MM.1S (cell line): ENCODE measurements around the gene TCAIM.

ENCODE experiments used
- DNase-seq: peaks from one replicate; pipeline ENCODE4 v3.0.0-alpha.2; 2015
- H2AFZ ChIP-seq: fragments of 300-600 bp; sonication (generic); 2 replicates; pipeline ENCODE4 v1.6.0; 2016; ENCODE audit warnings: antibody characterized with exemption, low read length
- H3F3A ChIP-seq: fragments of 300-600 bp; sonication (generic); 2 replicates; pipeline ENCODE4 v1.6.1; 2016; ENCODE audit warnings: mild to moderate bottlenecking, antibody characterized with exemption, low read length, moderate library complexity, mixed read lengths; ENCODE audit not compliant: insufficient read depth
- H3K27ac ChIP-seq: fragments of 300-600 bp; sonication (generic); 2 replicates; pipeline ENCODE4 v1.5.1; 2016; ENCODE audit warnings: mild to moderate bottlenecking, low read length
- H3K27me3 ChIP-seq: fragments of 300-600 bp; sonication (generic); replicated peaks from 2 replicates; pipeline ENCODE4 v1.6.0; 2016; ENCODE audit warnings: low read length; ENCODE audit not compliant: insufficient read depth
- H3K36me3 ChIP-seq: fragments of 300-600 bp; sonication (generic); replicated peaks from 2 replicates; pipeline ENCODE4 v1.6.1; 2016; ENCODE audit warnings: mild to moderate bottlenecking, low read length, mixed read lengths; ENCODE audit not compliant: insufficient read depth
- H3K4me1 ChIP-seq: fragments of 300-600 bp; sonication (generic); 2 replicates; pipeline ENCODE4 v1.6.1; 2016; ENCODE audit warnings: low read length, mixed read lengths
- H3K4me2 ChIP-seq: fragments of 300-600 bp; sonication (generic); 2 replicates; pipeline ENCODE4 v1.6.0; 2016; ENCODE audit warnings: low read depth, low read length
- H3K4me3 ChIP-seq: fragments of 300-600 bp; sonication (generic); 2 replicates; pipeline ENCODE4 v1.5.1; 2016; ENCODE audit warnings: low read length, mixed read lengths
- H3K79me2 ChIP-seq: fragments of 300-600 bp; sonication (generic); 2 replicates; pipeline ENCODE4 v1.6.1; 2016; ENCODE audit warnings: mixed run types, low read length, mixed read lengths
- H3K9ac ChIP-seq: fragments of 300-600 bp; sonication (generic); 2 replicates; pipeline ENCODE4 v1.6.1; 2016; ENCODE audit warnings: low read length, mixed read lengths
- H3K9me2 ChIP-seq: fragments of 300-600 bp; sonication (generic); replicated peaks from 2 replicates; pipeline ENCODE4 v1.6.1; 2016; ENCODE audit warnings: mild to moderate bottlenecking, low read length, mixed read lengths; ENCODE audit not compliant: insufficient read depth
- H3K9me3 ChIP-seq: fragments of 300-600 bp; sonication (generic); replicated peaks from 2 replicates; pipeline ENCODE4 v1.6.1; 2016; ENCODE audit warnings: mild to moderate bottlenecking, low read length, mixed read lengths; ENCODE audit not compliant: insufficient read depth
- H4K20me1 ChIP-seq: fragments of 300-600 bp; sonication (generic); 2 replicates; pipeline ENCODE4 v1.6.1; 2016; ENCODE audit warnings: mild to moderate bottlenecking, low read length, moderate library complexity, mixed read lengths; ENCODE audit not compliant: insufficient read depth
- CTCF ChIP-seq: fragments of 300-600 bp; sonication (generic); IDR thresholded peaks from 2 replicates; pipeline ENCODE4 v1.5.1; 2016; ENCODE audit warnings: antibody characterized with exemption, low read length, mixed read lengths
- EZH2 ChIP-seq: fragments of 300-600 bp; sonication (generic); optimal IDR thresholded peaks from 2 replicates; pipeline ENCODE3; 2017; ENCODE audit warnings: low read depth, mild to moderate bottlenecking, antibody characterized with exemption, low read length, mixed read lengths
- EZH2phosphoT487 ChIP-seq: fragments of 300-600 bp; sonication (generic); IDR thresholded peaks from 2 replicates; pipeline ENCODE4 v1.6.1; 2018; ENCODE audit warnings: antibody characterized with exemption, low read length

Gene TCAIM

GRCh38 chr3:44329946-44330345 lies 8.6 kb upstream of the TCAIM start:
- Histone ChIP-seq H3K9me2 (no peaks in the 10 kb centered on the region), H3K4me2 (no peak overlapping the region), H3K9ac (no peak overlapping the region), H3K36me3 (no peaks in the 10 kb centered on the region), H4K20me1 (no peaks in the 10 kb centered on the region), H3K79me2 (no peaks in the 10 kb centered on the region), H3K4me3 (no peak overlapping the region), H2AFZ (no peak overlapping the region), H3K27ac (no peak overlapping the region), H3K27me3 (no peaks in the 10 kb centered on the region), H3K9me3 (no peaks in the 10 kb centered on the region), H3F3A (no peaks in the 10 kb centered on the region), H3K4me1 (no peaks in the 10 kb centered on the region)
- DNase-seq: no peak
- TF ChIP-seq EZH2 (no peak), EZH2phosphoT487 (no peak), CTCF (no peak)

GRCh38 chr3:44330444-44330843 lies 8.1 kb upstream of the TCAIM start:
- Histone ChIP-seq H3K9me3 (no peaks in the 10 kb centered on the region), H3K9ac (no peak overlapping the region), H3K9me2 (no peaks in the 10 kb centered on the region), H3K36me3 (no peaks in the 10 kb centered on the region), H3K79me2 (no peaks in the 10 kb centered on the region), H3K27me3 (no peaks in the 10 kb centered on the region), H3F3A (no peaks in the 10 kb centered on the region), H4K20me1 (no peaks in the 10 kb centered on the region), H2AFZ (no peak overlapping the region), H3K4me2 (no peak overlapping the region), H3K4me3 (no peak overlapping the region), H3K4me1 (no peaks in the 10 kb centered on the region), H3K27ac (no peak overlapping the region)
- no peak for DNase-seq
- no peak for TF ChIP-seq EZH2phosphoT487

GRCh38 chr3:44334326-44334725 lies 4.2 kb upstream of the TCAIM start:
- no peak overlapping the region for H3K27ac ChIP-seq
- H3K9me2 ChIP-seq: no peaks in the 10 kb centered on the region
- peaks cover 5% of the 10 kb centered on the region; the same call in 1 of the 2 replicates for H3F3A ChIP-seq
- H3K4me2 ChIP-seq: no peak overlapping the region
- H3K4me3 ChIP-seq: no peak overlapping the region
- H3K4me1 ChIP-seq: no peaks in the 10 kb centered on the region
- no peaks in the 10 kb centered on the region for H3K9me3 ChIP-seq
- no peak for TF ChIP-seq CTCF
- TF ChIP-seq EZH2: no peak
- no peak for TF ChIP-seq EZH2phosphoT487
- no peak overlapping the region for H3K9ac ChIP-seq
- no peak for DNase-seq
- H3K79me2 ChIP-seq: peaks cover 5% of the 10 kb centered on the region
- no peaks in the 10 kb centered on the region for H3K36me3 ChIP-seq
- no peaks in the 10 kb centered on the region for H3K27me3 ChIP-seq
- no peaks in the 10 kb centered on the region for H4K20me1 ChIP-seq
- H2AFZ ChIP-seq: no peak overlapping the region

DNA sequence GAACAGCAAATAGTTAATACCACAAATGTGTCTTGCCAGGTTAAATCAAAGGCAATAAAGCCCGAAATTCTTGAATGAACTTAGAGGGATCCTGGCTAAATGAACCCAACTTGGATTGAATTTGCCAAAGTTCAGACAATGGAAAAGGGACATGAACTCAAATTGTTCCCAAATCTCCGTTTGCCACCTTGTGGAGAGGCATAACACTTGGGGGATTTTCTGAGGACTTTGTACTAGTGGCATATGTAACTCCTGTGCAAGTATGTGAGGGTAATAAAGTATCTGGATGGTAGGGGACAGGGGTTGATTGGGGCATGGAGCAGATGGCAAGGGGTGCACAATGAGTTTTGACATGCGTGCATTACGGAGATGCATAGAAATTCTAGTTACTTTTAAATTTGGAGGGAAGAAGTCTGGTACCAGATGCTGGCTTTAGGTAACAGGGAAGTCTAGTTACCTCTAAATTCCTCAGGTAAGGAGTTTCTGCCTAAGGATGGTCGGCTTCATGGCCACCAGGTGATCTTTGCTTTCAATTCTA lies 1.2 kb upstream of the TCAIM start:
- H3K27ac ChIP-seq: no peak overlapping the region

More for the DNA sequence above, 1.2 kb upstream of the TCAIM start:
- Histone ChIP-seq H3K4me2 (peak overlapping the region; percentile 82), H4K20me1 (no peaks in the 10 kb centered on the region), H3K4me1 (peaks cover 7% of the 10 kb centered on the region; the same call in 1 of the 2 replicates), H3K4me3 (peak overlapping the region; percentile 78), H3K9ac (peak overlapping the region; percentile 97), H3K9me2 (no peaks in the 10 kb centered on the region), H3K9me3 (no peaks in the 10 kb centered on the region), H3K36me3 (no peaks in the 10 kb centered on the region), H3K79me2 (peaks cover 20% of the 10 kb centered on the region), H2AFZ (peak overlapping the region; percentile 71), H3K27me3 (no peaks in the 10 kb centered on the region), H3F3A (peaks cover 6% of the 10 kb centered on the region; the same call in 1 of the 2 replicates)
- no peak for DNase-seq
- TF ChIP-seq EZH2: no peak
- no peak for TF ChIP-seq EZH2phosphoT487
- no peak for TF ChIP-seq CTCF
